ELF-1 (cell line): ENCODE data around the gene TEX2.

Source experiments
- DNase-seq: peaks from one replicate; pipeline ENCODE4 v3.0.0-alpha.2; 2016; ENCODE audit warnings: low read depth, low spot score

The TEX2 gene

DNA sequence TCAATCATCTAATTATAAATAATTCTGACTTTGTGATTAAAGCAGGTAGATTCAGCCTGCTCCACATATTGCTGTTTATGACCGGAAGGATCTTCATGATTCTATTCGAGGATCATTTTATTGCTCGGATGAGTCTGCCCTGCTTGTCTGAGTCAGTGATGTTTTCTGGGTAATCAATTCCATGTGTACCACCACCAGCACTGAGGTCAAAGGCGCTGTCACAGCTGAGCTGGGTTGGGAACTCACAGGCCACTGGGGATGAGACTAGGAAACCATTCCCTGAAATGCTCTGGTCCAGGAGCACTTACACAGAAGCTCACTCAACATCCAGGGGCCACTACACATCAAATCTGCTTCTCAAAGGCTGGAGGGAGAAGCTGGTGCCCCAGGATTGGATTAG, 102.7 kb downstream of the TEX2 start:
- DNase-seq: no peak

- peak; percentile 4 for DNase-seq
Observed at GRCh38 chr17:64158831-64159590, 104.0 kb downstream of the TEX2 start.

GRCh38 chr17:64158406-64158805, 104.7 kb downstream of the TEX2 start:
- no peak for DNase-seq

DNA sequence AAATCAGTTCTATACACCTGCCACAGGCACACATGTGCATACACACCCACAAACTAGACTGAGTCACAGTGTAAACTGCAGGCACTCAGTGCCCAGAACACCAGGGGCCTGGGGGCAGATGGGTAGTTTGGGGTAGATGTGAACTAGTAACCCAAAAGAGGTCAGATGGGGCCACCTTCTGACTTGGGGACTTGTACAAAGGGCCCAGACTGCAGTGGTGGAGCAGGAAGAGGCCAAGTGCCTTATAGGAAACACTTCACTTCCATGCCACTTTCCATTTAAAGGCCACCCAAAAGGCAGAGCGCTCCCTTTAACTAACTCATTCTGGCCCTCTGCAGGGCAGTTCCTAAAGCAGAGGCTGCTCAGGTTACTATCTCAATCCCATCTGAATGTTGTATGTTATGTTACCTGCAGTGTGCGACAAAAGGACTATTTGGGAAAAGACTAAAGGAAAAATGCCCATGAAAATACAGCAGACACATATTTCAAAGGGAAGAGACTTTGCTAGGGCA, 105.3 kb downstream of the TEX2 start:
- DNase-seq: peak; percentile 3

GRCh38 chr17:64156670-64157069, 106.4 kb downstream of the TEX2 start:
- peak; percentile 6 for DNase-seq

DNA sequence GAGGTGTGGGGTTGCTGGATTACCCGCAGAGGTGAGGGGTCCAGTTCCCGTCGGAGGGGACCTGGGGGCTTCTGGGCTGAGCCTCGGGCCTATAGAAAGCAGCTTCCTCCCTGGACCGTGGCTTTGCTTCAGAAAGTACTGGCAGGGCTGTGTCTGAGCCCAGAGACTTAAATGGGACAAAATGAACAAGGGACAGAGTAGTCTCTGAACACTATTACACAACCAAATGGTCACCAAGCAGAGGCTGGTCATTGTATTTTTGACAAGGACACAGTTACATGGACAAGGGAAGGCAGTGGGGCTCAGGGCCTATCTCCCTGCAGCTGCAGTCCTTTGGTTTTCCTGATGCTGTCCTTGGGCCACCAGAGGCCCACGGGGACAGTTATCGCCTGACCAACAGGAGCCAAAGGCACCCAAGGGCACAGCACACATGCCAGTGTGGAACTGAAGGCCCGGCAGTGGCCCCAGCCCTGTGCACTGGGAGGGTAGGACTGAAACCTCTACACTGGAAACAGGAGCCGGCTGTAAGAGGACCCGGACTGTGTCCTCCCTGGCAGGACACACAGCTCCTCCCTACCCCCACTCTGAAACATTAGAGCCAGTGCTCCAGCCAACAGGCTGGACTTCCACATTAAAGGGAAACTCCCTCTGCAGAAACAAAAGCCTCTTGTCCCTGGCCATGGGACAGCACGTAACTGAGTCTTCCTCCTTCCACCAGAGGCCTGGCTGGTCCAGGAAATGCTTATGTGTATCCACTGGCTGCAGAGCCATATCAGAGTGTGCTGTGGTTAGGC, 107.1 kb downstream of the TEX2 start:
- DNase-seq: peak; percentile 15

DNA sequence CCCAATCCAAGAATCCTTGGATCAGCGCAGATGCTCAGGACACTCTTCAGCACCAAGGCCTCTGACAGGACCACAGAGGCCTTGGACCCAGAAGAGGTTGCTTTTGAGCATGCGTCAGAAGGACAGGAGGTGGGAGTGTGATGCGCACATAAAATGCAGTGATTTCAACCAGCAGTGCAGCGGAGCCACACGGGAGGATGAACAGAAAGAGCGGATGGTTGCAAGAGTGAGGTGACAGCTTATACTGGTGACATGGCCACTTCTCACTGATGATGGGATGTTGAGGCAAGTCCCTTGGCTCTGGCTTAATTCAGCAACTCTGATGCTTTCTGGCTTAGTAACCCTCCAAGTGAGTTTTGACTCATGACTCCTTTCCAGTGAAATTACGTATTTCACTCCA, 107.9 kb downstream of the TEX2 start:
- no peak for DNase-seq

- DNase-seq: peak; percentile 56
Observed at GRCh38 chr17:64154717-64155116, 108.3 kb downstream of the TEX2 start.

DNA sequence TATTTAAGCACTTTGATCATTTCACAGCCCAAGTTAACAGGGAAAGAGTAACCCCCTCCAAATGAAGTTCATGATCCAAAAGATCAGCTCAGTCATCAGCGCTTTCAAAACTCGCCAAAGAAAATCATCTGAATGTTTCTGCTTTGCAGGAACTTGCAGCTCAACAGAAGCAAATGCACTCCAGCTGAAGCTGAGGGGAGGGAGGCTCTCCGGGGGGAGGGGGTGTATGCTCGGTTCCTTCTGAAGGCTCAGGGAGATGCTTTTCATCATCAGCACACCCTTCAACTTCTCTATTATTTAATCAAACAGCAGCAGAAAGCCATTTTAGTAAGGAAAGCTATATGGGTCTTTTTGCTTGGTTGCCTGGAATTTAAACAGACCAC, 108.8 kb downstream of the TEX2 start:
- no peak for DNase-seq

- DNase-seq: no peak
Observed at GRCh38 chr17:64153565-64154312, 109.3 kb downstream of the TEX2 start.

GRCh38 chr17:64152428-64153125, 110.5 kb downstream of the TEX2 start:
- DNase-seq: peak; percentile 7

GRCh38 chr17:64151016-64151368, 112.1 kb downstream of the TEX2 start:
- DNase-seq: no peak

DNA sequence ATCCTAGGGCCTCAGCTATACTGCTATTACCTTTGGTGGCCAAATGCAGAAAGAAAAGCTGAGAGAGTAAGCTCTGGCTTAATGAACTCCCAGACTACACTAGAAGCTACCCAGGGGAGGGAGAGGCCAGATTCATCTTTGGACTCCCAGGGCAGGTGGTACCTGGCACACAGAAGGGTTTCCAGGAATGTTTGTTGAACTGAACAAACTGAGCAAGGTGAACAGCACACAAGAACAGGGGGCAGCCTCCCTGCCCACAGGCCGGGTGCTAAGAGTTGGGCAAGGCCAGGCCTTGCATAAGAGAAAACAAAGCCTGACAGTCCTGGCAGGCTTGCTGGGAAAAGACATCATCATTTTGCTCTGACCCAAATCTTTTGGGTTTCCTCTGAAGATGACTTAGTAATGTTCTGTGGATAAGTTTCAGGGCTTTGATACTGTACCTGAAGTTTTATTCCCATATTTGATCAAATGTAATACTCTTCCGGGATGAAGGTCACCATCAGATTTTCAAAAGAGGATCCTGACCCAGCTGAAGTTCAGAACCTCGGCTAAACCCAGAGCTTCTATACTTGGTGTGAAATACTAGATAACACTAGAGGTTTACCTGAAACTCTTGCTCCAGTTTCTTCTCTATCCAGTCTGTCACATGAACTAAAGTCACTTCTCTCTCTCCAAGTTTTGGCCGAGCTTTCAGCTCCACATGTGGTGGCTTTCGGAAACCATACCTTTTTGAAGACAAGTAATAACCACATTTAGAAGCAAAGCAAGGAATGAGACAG, 112.6 kb downstream of the TEX2 start:
- no peak for DNase-seq

GRCh38 chr17:64149196-64149595, 113.9 kb downstream of the TEX2 start:
- no peak for DNase-seq

GRCh38 chr17:64148699-64149098, 114.4 kb downstream of the TEX2 start:
- DNase-seq: peak; percentile 17

GRCh38 chr17:64148017-64148631, 114.9 kb downstream of the TEX2 start:
- peak; percentile 40 for DNase-seq

- DNase-seq: peak; percentile 47
Observed at GRCh38 chr17:64147110-64148016, 115.7 kb downstream of the TEX2 start.

GRCh38 chr17:64146418-64147109, 116.5 kb downstream of the TEX2 start:
- no peak for DNase-seq
